GM23338 (cell line): ENCODE data around the gene KLK2. TPM values are rescaled to one million over a fixed set of nuclear protein-coding genes. Genes with fewer than 3 reads are reported as not detected.

ENCODE experiments used
- ATAC-seq: fragments of 200-7000 bp; cut with Tn5 transposase; 3 replicates; pipeline ENCODE4 v1.9.1; 2020
- DNase-seq: peaks from one replicate; pipeline ENCODE4 v3.0.0-alpha.2; 2015; ENCODE audit warnings: low spot score
- H2AFZ ChIP-seq: fragments of 200-600 bp; sonication (generic); 2 replicates; pipeline ENCODE4 v1.8.0; 2016; ENCODE audit warnings: antibody characterized with exemption, mild to moderate bottlenecking, moderate library complexity
- H3F3A ChIP-seq: fragments of 200-600 bp; sonication (generic); replicated peaks from 2 replicates; pipeline ENCODE4 v1.8.0; 2017; ENCODE audit warnings: antibody characterized with exemption, mixed run types, low read depth
- H3K27ac ChIP-seq: fragments of 200-600 bp; sonication (generic); 2 replicates; pipeline ENCODE4 v1.6.1; 2016; ENCODE audit warnings: low read depth
- H3K27me3 ChIP-seq: fragments of 200-600 bp; sonication (generic); 2 replicates; pipeline ENCODE4 v1.8.0; 2016; ENCODE audit warnings: mild to moderate bottlenecking, mixed run types, moderate library complexity; ENCODE audit not compliant: insufficient read depth
- H3K36me3 ChIP-seq: fragments of 200-600 bp; sonication (generic); 2 replicates; pipeline ENCODE4 v1.8.0; 2016; ENCODE audit warnings: mild to moderate bottlenecking; ENCODE audit not compliant: insufficient read depth
- H3K4me1 ChIP-seq: fragments of 200-600 bp; sonication (generic); 2 replicates; pipeline ENCODE4 v1.8.0; 2016; ENCODE audit warnings: mild to moderate bottlenecking, moderate library complexity; ENCODE audit not compliant: insufficient read depth
- H3K4me2 ChIP-seq: fragments of 200-600 bp; sonication (generic); 2 replicates; pipeline ENCODE4 v1.7.1; 2017; ENCODE audit warnings: mixed run types
- H3K4me3 ChIP-seq: fragments of 200-600 bp; sonication (generic); 2 replicates; pipeline ENCODE4 v1.6.1; 2016; ENCODE audit warnings: mixed run types
- H3K79me2 ChIP-seq: fragments of 200-600 bp; sonication (generic); replicated peaks from 2 replicates; pipeline ENCODE4 v1.8.0; 2017; ENCODE audit warnings: mild to moderate bottlenecking; ENCODE audit not compliant: insufficient read depth
- H3K9me2 ChIP-seq: fragments of 200-600 bp; sonication (generic); 2 replicates; pipeline ENCODE4 v1.8.0; 2017; ENCODE audit not compliant: insufficient read depth
- H4K20me1 ChIP-seq: fragments of 200-600 bp; sonication (generic); replicated peaks from 2 replicates; pipeline ENCODE4 v1.8.0; 2017; ENCODE audit warnings: mild to moderate bottlenecking; ENCODE audit not compliant: insufficient read depth
- H3K27ac Mint-ChIP-seq: 2 replicates; pipeline ENCODE4 v1.8.0; 2020; ENCODE audit warnings: inconsistent platforms, mild to moderate bottlenecking, moderate library complexity, mixed read lengths
- H3K27me3 Mint-ChIP-seq: 3 replicates; pipeline ENCODE4 v1.8.0; 2022; ENCODE audit warnings: low read depth, mild to moderate bottlenecking, moderate library complexity, mixed read lengths, inconsistent platforms; ENCODE audit not compliant: insufficient read depth, poor library complexity
- H3K36me3 Mint-ChIP-seq: 3 replicates; pipeline ENCODE4 v1.8.0; 2021; ENCODE audit warnings: low read depth, mild to moderate bottlenecking, inconsistent platforms, moderate library complexity, mixed read lengths
- H3K4me1 Mint-ChIP-seq: 3 replicates; pipeline ENCODE4 v1.8.0; 2020; ENCODE audit warnings: mild to moderate bottlenecking, inconsistent platforms, mixed read lengths
- H3K4me3 Mint-ChIP-seq: 3 replicates; pipeline ENCODE4 v1.8.0; 2021; ENCODE audit warnings: moderate library complexity, mild to moderate bottlenecking, inconsistent platforms, mixed read lengths
- H3K9me3 Mint-ChIP-seq: 3 replicates; pipeline ENCODE4 v1.8.0; 2020; ENCODE audit warnings: moderate library complexity, mild to moderate bottlenecking, inconsistent platforms, mixed read lengths
- CREB1 ChIP-seq: fragments of 250-450 bp; sonication (Bioruptor Pico); IDR thresholded peaks from 2 replicates; pipeline ENCODE4 v1.5.0; 2020; ENCODE audit warnings: low read depth, mild to moderate bottlenecking, moderate library complexity
- JUNB ChIP-seq: IDR thresholded peaks from one replicate; pipeline ENCODE4 v1.6.1; 2016; ENCODE audit warnings: antibody characterized with exemption; ENCODE audit not compliant: unreplicated experiment
- NANOG ChIP-seq: IDR thresholded peaks from 2 replicates; pipeline ENCODE4 v1.6.1; 2016; ENCODE audit warnings: antibody characterized with exemption, borderline replicate concordance
- POLR2AphosphoS5 ChIP-seq: IDR thresholded peaks from 2 replicates; pipeline ENCODE4 v1.6.1; 2016; ENCODE audit warnings: antibody characterized with exemption, low read depth
- STAT1 ChIP-seq: IDR thresholded peaks from one replicate; pipeline ENCODE4 v1.6.1; 2016; ENCODE audit warnings: antibody characterized with exemption; ENCODE audit not compliant: unreplicated experiment
- ZNF114 ChIP-seq: fragments of 250-450 bp; sonication (Bioruptor Pico); IDR thresholded peaks from 2 replicates; pipeline ENCODE4 v1.5.0; 2020; ENCODE audit warnings: mild to moderate bottlenecking, moderate library complexity
- ZNF331 ChIP-seq: fragments of 250-450 bp; sonication (Bioruptor Pico); IDR thresholded peaks from 2 replicates; pipeline ENCODE4 v1.5.0; 2020; ENCODE audit warnings: low read depth, mild to moderate bottlenecking, moderate library complexity
- polyA plus RNA-seq: library from polyadenylated mRNA; unstranded; fragments of >200 nt; fragmentation: Nextera tagmentation; extraction: Ambion mirVana; gene quantifications from 2 replicates; pipeline ENCODE4 v1.2.1, GENCODE V29; 2016
- total RNA-seq: library from RNA; depleted of rRNA; stranded (reverse); fragments of >200 nt; shearing (Covaris generic); gene quantifications from 2 replicates; pipeline ENCODE4 v1.2.3, GENCODE V29; 2014
- TF ChIP-seq, protein P1 (sequence below): fragments of 250-450 bp; sonication (Bioruptor Pico); IDR thresholded peaks from 2 replicates; pipeline ENCODE4 v1.5.0; 2020; ENCODE audit warnings: mild to moderate bottlenecking, moderate library complexity
- TF ChIP-seq, protein P2 (sequence below), 2 experiments: fragments of 200-600 bp in 1 of 2; sonication (generic) in 1 of 2; conservative IDR thresholded peaks; 2 replicates each; pipeline versions ENCODE4 v1.5.1 to v1.6.1; 2016 to 2017; ENCODE audit warnings: antibody characterized with exemption in 2 of 2, low read depth in 2 of 2, mild to moderate bottlenecking in 2 of 2, moderate library complexity in 1 of 2
- TF ChIP-seq, protein P3 (sequence below): IDR thresholded peaks from 2 replicates; pipeline ENCODE4 v1.6.1; 2016; ENCODE audit warnings: antibody characterized with exemption

The KLK2 gene
- total and polyA plus RNA-seq, 2 experiments from 2014 or later: 0.18 to 0.69 TPM

DNA sequence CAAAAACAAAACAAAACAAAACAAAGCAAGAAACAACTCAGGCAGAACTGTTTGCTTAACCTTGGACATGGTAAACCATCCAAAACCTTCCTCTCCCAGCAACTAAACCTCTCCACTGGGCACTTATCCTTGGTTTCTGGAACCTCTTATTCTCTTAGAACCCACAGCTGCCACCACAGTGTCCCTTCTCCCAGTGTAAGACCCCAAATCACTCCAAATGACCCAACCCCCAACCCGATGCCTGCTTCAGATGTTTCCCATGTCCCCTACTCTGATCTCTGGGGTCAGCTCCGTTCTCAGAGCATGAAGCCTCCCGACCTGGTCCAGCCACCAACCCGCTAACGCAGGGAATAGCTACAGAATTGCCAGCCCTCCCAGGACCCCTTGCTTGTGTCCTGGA lies 972 bp downstream of the KLK2 start:
- H3K4me2 ChIP-seq: no peak overlapping the region
- H3K4me3 ChIP-seq: no peak overlapping the region
- H3K79me2 ChIP-seq: no peaks in the 10 kb centered on the region
- Mint-ChIP-seq H3K4me3 (no peak overlapping the region), H3K27me3 (peaks cover 4% of the 10 kb centered on the region), H3K27ac (no peak overlapping the region), H3K9me3 (peaks cover 25% of the 10 kb centered on the region), H3K4me1 (no peaks in the 10 kb centered on the region), H3K36me3 (peaks cover 19% of the 10 kb centered on the region)
- H3K27me3 ChIP-seq: 0 out of 2 replicates have a peak, but pooled peaks cover 5% of the 10 kb centered on the region
- no peak overlapping the region for H2AFZ ChIP-seq
- no peaks in the 10 kb centered on the region for H3K36me3 ChIP-seq
- H3K9me2 ChIP-seq: no peaks in the 10 kb centered on the region
- H3F3A ChIP-seq: no peaks in the 10 kb centered on the region
- TF ChIP-seq POLR2AphosphoS5: no peak
- TF ChIP-seq CREB1 (CRISPR knock-in tag): no peak
- no peak for TF ChIP-seq STAT1
- no peak for ATAC-seq
- DNase-seq: no peak
- H4K20me1 ChIP-seq: no peaks in the 10 kb centered on the region
- peaks cover 9% of the 10 kb centered on the region; the same call in 1 of the 2 replicates for H3K4me1 ChIP-seq
- no peak overlapping the region for H3K27ac ChIP-seq

DNA sequence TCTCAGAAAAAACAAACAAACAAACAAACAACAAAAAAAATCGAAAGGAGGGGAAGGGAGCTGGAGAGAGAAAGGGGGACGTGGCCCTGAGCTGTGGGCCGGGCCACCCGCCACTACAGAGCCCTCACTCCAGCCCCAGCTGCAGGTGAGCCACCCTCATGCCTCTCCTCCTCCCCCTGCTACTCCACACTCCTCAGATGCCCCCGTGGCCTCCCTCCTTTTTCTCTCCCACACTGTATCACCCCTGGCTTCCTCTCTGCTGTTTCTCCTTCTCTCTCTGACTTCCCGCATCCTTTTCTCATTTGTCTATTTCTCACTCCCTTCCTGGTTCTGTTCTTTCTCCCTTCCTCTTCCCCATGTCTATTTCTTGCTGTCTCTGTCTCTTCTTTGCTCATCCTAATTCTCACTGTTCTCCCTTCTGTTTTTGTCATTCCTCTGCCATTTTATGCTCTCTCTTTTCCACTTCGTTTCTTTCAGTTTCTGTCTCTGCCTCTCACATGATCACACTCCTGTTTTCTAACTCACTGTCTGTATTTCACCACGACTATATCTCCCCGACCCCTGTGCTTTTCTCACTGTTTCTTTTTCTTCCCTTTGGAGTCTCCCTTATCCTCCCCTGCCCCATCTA lies 2.7 kb downstream of the KLK2 start:
- Mint-ChIP-seq H3K4me1 (no peaks in the 10 kb centered on the region), H3K27ac (no peak overlapping the region), H3K27me3 (peaks cover 4% of the 10 kb centered on the region), H3K36me3 (peaks cover 24% of the 10 kb centered on the region), H3K9me3 (peaks cover 8% of the 10 kb centered on the region), H3K4me3 (no peak overlapping the region)
- no peak for ATAC-seq
- H3K27me3 ChIP-seq: no peaks in the 10 kb centered on the region
- no peaks in the 10 kb centered on the region for H3K9me2 ChIP-seq
- H3K4me3 ChIP-seq: no peak overlapping the region
- no peak overlapping the region for H3K27ac ChIP-seq
- no peaks in the 10 kb centered on the region for H3K36me3 ChIP-seq
- peak overlapping the region; percentile 90; the same call in 1 of the 2 replicates for H2AFZ ChIP-seq
- H3K79me2 ChIP-seq: no peaks in the 10 kb centered on the region
- peaks cover 9% of the 10 kb centered on the region; the same call in 1 of the 2 replicates for H3K4me1 ChIP-seq
- H3F3A ChIP-seq: no peaks in the 10 kb centered on the region
- DNase-seq: no peak
- H4K20me1 ChIP-seq: no peaks in the 10 kb centered on the region
- no peak overlapping the region for H3K4me2 ChIP-seq
- no peak for TF ChIP-seq JUNB
- TF ChIP-seq ZNF331 (CRISPR knock-in tag): no peak
- TF ChIP-seq, protein P1, sequence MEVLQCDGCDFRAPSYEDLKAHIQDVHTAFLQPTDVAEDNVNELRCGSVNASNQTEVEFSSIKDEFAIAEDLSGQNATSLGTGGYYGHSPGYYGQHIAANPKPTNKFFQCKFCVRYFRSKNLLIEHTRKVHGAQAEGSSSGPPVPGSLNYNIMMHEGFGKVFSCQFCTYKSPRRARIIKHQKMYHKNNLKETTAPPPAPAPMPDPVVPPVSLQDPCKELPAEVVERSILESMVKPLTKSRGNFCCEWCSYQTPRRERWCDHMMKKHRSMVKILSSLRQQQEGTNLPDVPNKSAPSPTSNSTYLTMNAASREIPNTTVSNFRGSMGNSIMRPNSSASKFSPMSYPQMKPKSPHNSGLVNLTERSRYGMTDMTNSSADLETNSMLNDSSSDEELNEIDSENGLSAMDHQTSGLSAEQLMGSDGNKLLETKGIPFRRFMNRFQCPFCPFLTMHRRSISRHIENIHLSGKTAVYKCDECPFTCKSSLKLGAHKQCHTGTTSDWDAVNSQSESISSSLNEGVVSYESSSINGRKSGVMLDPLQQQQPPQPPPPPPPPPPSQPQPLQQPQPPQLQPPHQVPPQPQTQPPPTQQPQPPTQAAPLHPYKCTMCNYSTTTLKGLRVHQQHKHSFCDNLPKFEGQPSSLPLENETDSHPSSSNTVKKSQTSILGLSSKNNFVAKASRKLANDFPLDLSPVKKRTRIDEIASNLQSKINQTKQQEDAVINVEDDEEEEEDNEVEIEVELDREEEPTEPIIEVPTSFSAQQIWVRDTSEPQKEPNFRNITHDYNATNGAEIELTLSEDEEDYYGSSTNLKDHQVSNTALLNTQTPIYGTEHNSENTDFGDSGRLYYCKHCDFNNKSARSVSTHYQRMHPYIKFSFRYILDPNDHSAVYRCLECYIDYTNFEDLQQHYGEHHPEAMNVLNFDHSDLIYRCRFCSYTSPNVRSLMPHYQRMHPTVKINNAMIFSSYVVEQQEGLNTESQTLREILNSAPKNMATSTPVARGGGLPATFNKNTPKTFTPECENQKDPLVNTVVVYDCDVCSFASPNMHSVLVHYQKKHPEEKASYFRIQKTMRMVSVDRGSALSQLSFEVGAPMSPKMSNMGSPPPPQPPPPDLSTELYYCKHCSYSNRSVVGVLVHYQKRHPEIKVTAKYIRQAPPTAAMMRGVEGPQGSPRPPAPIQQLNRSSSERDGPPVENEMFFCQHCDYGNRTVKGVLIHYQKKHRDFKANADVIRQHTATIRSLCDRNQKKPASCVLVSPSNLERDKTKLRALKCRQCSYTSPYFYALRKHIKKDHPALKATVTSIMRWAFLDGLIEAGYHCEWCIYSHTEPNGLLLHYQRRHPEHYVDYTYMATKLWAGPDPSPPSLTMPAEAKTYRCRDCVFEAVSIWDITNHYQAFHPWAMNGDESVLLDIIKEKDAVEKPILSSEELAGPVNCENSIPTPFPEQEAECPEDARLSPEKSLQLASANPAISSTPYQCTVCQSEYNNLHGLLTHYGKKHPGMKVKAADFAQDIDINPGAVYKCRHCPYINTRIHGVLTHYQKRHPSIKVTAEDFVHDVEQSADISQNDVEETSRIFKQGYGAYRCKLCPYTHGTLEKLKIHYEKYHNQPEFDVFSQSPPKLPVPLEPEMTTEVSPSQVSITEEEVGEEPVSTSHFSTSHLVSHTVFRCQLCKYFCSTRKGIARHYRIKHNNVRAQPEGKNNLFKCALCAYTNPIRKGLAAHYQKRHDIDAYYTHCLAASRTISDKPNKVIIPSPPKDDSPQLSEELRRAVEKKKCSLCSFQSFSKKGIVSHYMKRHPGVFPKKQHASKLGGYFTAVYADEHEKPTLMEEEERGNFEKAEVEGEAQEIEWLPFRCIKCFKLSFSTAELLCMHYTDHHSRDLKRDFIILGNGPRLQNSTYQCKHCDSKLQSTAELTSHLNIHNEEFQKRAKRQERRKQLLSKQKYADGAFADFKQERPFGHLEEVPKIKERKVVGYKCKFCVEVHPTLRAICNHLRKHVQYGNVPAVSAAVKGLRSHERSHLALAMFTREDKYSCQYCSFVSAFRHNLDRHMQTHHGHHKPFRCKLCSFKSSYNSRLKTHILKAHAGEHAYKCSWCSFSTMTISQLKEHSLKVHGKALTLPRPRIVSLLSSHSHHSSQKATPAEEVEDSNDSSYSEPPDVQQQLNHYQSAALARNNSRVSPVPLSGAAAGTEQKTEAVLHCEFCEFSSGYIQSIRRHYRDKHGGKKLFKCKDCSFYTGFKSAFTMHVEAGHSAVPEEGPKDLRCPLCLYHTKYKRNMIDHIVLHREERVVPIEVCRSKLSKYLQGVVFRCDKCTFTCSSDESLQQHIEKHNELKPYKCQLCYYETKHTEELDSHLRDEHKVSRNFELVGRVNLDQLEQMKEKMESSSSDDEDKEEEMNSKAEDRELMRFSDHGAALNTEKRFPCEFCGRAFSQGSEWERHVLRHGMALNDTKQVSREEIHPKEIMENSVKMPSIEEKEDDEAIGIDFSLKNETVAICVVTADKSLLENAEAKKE (CRISPR knock-in tag): no peak
- TF ChIP-seq, protein P2, sequence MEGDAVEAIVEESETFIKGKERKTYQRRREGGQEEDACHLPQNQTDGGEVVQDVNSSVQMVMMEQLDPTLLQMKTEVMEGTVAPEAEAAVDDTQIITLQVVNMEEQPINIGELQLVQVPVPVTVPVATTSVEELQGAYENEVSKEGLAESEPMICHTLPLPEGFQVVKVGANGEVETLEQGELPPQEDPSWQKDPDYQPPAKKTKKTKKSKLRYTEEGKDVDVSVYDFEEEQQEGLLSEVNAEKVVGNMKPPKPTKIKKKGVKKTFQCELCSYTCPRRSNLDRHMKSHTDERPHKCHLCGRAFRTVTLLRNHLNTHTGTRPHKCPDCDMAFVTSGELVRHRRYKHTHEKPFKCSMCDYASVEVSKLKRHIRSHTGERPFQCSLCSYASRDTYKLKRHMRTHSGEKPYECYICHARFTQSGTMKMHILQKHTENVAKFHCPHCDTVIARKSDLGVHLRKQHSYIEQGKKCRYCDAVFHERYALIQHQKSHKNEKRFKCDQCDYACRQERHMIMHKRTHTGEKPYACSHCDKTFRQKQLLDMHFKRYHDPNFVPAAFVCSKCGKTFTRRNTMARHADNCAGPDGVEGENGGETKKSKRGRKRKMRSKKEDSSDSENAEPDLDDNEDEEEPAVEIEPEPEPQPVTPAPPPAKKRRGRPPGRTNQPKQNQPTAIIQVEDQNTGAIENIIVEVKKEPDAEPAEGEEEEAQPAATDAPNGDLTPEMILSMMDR (conservative IDR thresholded peaks at IDR 0.05; ENCODE audit: low read depth in 2 of 2): no peak
- no peak for TF ChIP-seq CREB1 (CRISPR knock-in tag)
- TF ChIP-seq POLR2AphosphoS5: no peak
- TF ChIP-seq ZNF114 (CRISPR knock-in tag): no peak
- TF ChIP-seq, protein P3, sequence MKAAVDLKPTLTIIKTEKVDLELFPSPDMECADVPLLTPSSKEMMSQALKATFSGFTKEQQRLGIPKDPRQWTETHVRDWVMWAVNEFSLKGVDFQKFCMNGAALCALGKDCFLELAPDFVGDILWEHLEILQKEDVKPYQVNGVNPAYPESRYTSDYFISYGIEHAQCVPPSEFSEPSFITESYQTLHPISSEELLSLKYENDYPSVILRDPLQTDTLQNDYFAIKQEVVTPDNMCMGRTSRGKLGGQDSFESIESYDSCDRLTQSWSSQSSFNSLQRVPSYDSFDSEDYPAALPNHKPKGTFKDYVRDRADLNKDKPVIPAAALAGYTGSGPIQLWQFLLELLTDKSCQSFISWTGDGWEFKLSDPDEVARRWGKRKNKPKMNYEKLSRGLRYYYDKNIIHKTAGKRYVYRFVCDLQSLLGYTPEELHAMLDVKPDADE: no peak
- no peak for TF ChIP-seq NANOG
